ENCODE results near the gene SCARB1. TPM values are rescaled to one million over a fixed set of nuclear protein-coding genes. Genes with fewer than 3 reads are reported as not detected.

Gene SCARB1
- total and polyA plus RNA-seq, 9 of the 15 experiments (the other 6 are each of a cell fraction or from before 2014, with no cell fraction given): 0.56 to 157 (median 52.8) TPM

DNA sequence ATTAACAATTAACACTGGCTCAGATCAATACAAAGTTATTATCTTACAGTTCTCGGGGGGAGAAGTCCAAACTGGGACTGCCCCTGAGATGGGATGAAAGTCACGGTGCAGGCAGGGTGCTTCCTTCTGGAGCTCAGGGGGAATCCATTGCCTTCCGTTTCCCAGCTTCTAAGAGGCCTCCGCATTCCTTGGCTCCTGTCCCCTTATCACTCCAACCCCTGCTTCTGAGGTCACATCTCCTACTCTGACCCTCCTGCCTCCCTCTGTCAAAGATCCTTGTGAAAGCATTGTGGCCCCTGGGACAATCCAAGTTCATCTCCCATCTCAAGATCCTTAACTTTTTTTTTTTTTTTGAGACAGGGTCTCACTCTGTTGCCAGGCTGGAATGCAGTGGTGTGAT lies 30.8 kb downstream of the SCARB1 start (continued):
- TF ChIP-seq, protein P1, sequence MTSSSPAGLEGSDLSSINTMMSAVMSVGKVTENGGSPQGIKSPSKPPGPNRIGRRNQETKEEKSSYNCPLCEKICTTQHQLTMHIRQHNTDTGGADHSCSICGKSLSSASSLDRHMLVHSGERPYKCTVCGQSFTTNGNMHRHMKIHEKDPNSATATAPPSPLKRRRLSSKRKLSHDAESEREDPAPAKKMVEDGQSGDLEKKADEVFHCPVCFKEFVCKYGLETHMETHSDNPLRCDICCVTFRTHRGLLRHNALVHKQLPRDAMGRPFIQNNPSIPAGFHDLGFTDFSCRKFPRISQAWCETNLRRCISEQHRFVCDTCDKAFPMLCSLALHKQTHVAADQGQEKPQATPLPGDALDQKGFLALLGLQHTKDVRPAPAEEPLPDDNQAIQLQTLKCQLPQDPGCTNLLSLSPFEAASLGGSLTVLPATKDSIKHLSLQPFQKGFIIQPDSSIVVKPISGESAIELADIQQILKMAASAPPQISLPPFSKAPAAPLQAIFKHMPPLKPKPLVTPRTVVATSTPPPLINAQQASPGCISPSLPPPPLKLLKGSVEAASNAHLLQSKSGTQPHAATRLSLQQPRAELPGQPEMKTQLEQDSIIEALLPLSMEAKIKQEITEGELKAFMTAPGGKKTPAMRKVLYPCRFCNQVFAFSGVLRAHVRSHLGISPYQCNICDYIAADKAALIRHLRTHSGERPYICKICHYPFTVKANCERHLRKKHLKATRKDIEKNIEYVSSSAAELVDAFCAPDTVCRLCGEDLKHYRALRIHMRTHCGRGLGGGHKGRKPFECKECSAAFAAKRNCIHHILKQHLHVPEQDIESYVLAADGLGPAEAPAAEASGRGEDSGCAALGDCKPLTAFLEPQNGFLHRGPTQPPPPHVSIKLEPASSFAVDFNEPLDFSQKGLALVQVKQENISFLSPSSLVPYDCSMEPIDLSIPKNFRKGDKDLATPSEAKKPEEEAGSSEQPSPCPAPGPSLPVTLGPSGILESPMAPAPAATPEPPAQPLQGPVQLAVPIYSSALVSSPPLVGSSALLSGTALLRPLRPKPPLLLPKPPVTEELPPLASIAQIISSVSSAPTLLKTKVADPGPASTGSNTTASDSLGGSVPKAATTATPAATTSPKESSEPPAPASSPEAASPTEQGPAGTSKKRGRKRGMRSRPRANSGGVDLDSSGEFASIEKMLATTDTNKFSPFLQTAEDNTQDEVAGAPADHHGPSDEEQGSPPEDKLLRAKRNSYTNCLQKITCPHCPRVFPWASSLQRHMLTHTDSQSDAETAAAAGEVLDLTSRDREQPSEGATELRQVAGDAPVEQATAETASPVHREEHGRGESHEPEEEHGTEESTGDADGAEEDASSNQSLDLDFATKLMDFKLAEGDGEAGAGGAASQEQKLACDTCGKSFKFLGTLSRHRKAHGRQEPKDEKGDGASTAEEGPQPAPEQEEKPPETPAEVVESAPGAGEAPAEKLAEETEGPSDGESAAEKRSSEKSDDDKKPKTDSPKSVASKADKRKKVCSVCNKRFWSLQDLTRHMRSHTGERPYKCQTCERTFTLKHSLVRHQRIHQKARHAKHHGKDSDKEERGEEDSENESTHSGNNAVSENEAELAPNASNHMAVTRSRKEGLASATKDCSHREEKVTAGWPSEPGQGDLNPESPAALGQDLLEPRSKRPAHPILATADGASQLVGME (CRISPR knock-in tag; IDR thresholded peaks at IDR 0.05): no peak
- TF ChIP-seq HMBOX1 (IDR thresholded peaks at IDR 0.05) (no peak), ARID2 (IDR thresholded peaks at IDR 0.05) (no peak), TEAD2 (tag; IDR thresholded peaks at IDR 0.05) (no peak), ZNF384 (IDR thresholded peaks at IDR 0.05; ENCODE audit: low read depth, low read length) (no peak), POLR2AphosphoS2 (IDR thresholded peaks at IDR 0.05; ENCODE audit: low read length) (no peak)
